GM10266 (cell line): ENCODE measurements around the gene KDM7A.

Source experiments
- DNase-seq: peaks from one replicate; pipeline ENCODE4 v3.0.0; 2012; ENCODE audit errors: extremely low spot score
- CTCF ChIP-seq: IDR thresholded peaks from 2 replicates; pipeline ENCODE4 v1.5.1; 2012; ENCODE audit warnings: mild to moderate bottlenecking, low read depth; ENCODE audit not compliant: control insufficient read depth, insufficient read depth; ENCODE audit errors: missing control alignments

Gene KDM7A

GRCh38 chr7:140200061-140200989 lies 23.5 kb upstream of the KDM7A start:
- no peak for TF ChIP-seq CTCF
- no peak for DNase-seq

GRCh38 chr7:140197938-140198337 lies 21.2 kb upstream of the KDM7A start:
- no peak for TF ChIP-seq CTCF
- no peak for DNase-seq

- no peak for DNase-seq
- TF ChIP-seq CTCF = no peak
These were observed 20.6 kb upstream of the KDM7A start for GRCh38 chr7:140197218-140197890.

- no peak for TF ChIP-seq CTCF
These were observed 19.8 kb upstream of the KDM7A start for GRCh38 chr7:140196361-140197217.

GRCh38 chr7:140195859-140196258 lies 19.1 kb upstream of the KDM7A start:
- no peak for TF ChIP-seq CTCF
- no peak for DNase-seq

More at GRCh38 chr7:140196361-140197217, 19.8 kb upstream of the KDM7A start:
- no peak for DNase-seq

GRCh38 chr7:140192620-140193019 lies 15.8 kb upstream of the KDM7A start:
- no peak for TF ChIP-seq CTCF

GRCh38 chr7:140192176-140192575 lies 15.4 kb upstream of the KDM7A start:
- DNase-seq = no peak
- TF ChIP-seq CTCF = no peak

More at GRCh38 chr7:140192620-140193019, 15.8 kb upstream of the KDM7A start:
- no peak for DNase-seq
